Measurements from ENCODE around the gene TENM3.

DNA sequence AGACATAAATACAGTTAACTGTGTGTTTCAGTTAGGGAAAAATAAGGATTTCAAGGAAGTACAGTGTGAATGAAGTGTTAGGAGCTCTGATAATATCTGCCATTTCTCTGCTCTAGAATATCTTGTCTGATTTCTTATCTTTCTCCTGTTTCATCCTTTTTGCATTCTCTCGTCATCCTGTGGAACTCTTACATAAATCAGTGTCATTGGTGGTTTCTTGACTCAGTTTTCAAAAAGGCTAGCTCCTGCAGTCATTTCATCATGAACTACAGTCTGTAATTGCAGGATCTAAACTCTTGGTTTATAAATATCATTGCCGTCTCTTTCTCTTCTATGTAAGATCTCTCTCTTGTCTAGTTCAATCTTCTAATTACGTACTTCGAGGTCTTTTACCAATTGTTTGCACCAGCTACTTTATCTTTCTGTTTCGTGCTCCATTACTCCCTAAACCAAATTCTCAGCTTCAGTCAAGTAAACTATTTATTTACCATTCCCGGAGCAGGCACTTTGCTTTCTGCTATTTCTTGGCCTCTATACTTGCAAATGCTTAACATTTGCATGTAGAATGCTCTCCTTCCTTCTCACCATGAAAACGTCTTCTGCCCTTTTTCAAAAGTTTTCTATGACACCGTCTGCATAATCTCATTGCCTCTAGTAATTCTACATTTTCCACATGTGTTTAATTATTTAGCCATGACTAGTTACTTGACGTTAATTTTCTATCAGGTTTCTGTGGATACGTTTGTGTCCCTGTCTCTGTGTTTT lies 294.0 kb downstream of the TENM3 start:
- TF ChIP-seq, protein P1, sequence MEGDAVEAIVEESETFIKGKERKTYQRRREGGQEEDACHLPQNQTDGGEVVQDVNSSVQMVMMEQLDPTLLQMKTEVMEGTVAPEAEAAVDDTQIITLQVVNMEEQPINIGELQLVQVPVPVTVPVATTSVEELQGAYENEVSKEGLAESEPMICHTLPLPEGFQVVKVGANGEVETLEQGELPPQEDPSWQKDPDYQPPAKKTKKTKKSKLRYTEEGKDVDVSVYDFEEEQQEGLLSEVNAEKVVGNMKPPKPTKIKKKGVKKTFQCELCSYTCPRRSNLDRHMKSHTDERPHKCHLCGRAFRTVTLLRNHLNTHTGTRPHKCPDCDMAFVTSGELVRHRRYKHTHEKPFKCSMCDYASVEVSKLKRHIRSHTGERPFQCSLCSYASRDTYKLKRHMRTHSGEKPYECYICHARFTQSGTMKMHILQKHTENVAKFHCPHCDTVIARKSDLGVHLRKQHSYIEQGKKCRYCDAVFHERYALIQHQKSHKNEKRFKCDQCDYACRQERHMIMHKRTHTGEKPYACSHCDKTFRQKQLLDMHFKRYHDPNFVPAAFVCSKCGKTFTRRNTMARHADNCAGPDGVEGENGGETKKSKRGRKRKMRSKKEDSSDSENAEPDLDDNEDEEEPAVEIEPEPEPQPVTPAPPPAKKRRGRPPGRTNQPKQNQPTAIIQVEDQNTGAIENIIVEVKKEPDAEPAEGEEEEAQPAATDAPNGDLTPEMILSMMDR (IDR thresholded peaks at IDR 0.05; ENCODE audit: poor library complexity): no peak
- TF ChIP-seq EZH2 (IDR thresholded peaks at IDR 0.05; ENCODE audit: borderline replicate concordance): no peak
- TF ChIP-seq EZH2phosphoT487 (IDR thresholded peaks at IDR 0.05; ENCODE audit: low read depth, severe bottlenecking, unreplicated experiment): no peak

Data from hepatocyte (in vitro differentiated cells).